Measurements from ENCODE around the gene JPH4. TPM values are rescaled to one million over a fixed set of nuclear protein-coding genes. Genes with fewer than 3 reads are reported as not detected.

The JPH4 gene
- total and polyA plus RNA-seq, 2 donors (not counting 3 experiments of a cell fraction or from before 2014, with no cell fraction given): 0.06 TPM; not detected in 1

DNA sequence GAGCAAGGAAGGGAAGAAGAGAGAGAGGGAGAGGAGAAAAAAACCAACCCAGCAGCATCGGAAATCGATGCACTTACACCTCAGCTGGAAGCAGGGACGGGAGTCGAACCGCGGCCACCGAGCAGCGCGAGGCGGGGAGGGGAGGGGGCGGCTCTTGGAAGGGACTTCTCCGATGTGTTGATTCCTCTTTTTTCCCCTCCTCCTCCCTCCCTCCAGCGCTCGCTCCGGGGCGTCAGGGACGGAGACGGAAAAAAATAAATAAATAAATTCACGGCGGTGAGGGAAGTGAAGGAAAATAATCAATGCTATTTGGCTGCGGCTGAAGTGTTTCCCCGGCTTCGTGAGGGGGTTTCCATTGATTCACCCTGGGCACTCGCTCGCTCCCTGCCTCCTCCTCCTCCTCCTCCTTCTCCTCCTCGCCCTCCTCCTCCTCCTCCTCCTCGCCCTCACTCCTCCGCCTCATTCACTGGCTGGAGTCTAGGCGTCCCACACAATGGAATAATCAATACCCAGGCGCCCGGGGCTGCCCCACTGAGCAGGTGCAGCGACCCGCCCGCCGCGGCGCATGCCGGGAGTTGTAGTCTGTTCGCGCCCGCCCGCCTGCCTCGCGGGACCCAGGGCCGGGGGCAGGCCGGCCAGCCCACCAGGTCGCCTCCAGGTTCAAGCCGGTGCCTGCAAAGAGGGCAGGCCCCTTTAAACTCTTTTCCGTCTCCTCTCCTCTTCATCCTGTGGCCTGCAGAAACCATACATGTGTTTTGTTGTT is 27.1 kb downstream of the JPH4 start, which contains the start of gene ZFHX2:
ZFHX2 (minus strand) TSS at position 500 of the 763 bp plus-strand sequence. CDS start 16,440 bp downstream, outside the sequence.
- no peaks in the 10 kb centered on the region for H3K9me3 ChIP-seq (replicated peaks; ENCODE audit: control insufficient read depth, insufficient read depth, low read length)
- H4K20me1 ChIP-seq (replicated peaks; ENCODE audit: control insufficient read depth, extremely low read depth, insufficient read depth, low read length): no peaks in the 10 kb centered on the region
- H3K9ac ChIP-seq (replicated peaks; ENCODE audit: extremely low read depth, insufficient read depth, low read length): peak within 1 kb of the TSS; percentile 12
- ChIA-PET CTCF (interaction anchor here (0.7 to 1.5 kb wide), 6 partner anchors 8 to 81 kb away, joined by 3 to 4 read pairs (median 3); no protein-coding TSS in a partner anchor), POLR2A (interaction anchor here (0.7 kb wide), 1 partner anchor 16 kb away, joined by 5 read pairs; no protein-coding TSS in a partner anchor)
- H3K27ac ChIP-seq (ENCODE audit: insufficient read depth, low read depth, low read length): no peak within 1 kb of the TSS
- TF ChIP-seq, protein P1, sequence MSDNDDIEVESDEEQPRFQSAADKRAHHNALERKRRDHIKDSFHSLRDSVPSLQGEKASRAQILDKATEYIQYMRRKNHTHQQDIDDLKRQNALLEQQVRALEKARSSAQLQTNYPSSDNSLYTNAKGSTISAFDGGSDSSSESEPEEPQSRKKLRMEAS (IDR thresholded peaks at IDR 0.05; ENCODE audit: insufficient read depth, insufficient read length): no peak
- TF ChIP-seq EZH2 (IDR thresholded peaks at IDR 0.05; ENCODE audit: borderline replicate concordance, low read depth, low read length, severe bottlenecking): no peak
- TF ChIP-seq, protein P2, sequence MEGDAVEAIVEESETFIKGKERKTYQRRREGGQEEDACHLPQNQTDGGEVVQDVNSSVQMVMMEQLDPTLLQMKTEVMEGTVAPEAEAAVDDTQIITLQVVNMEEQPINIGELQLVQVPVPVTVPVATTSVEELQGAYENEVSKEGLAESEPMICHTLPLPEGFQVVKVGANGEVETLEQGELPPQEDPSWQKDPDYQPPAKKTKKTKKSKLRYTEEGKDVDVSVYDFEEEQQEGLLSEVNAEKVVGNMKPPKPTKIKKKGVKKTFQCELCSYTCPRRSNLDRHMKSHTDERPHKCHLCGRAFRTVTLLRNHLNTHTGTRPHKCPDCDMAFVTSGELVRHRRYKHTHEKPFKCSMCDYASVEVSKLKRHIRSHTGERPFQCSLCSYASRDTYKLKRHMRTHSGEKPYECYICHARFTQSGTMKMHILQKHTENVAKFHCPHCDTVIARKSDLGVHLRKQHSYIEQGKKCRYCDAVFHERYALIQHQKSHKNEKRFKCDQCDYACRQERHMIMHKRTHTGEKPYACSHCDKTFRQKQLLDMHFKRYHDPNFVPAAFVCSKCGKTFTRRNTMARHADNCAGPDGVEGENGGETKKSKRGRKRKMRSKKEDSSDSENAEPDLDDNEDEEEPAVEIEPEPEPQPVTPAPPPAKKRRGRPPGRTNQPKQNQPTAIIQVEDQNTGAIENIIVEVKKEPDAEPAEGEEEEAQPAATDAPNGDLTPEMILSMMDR (IDR thresholded peaks at IDR 0.05; ENCODE audit: extremely low read depth in 1 of 2, insufficient read depth in 1 of 2, low read depth in 1 of 2, low read length in 2 of 2): no peak
- BruUV-seq (replicated peaks): no TSS peak
- dilution Hi-C loops (cut with MboI; ENCODE audit: extremely low pct_ligation_motif_present, low sequenced_read_pairs): no loop called here
- no peaks in the 10 kb centered on the region for H3K36me3 ChIP-seq (ENCODE audit: control insufficient read depth in 2 of 2, extremely low read depth in 1 of 2, insufficient read depth in 2 of 2, low read length in 2 of 2)
- DNase-seq (ENCODE audit: low read depth, low spot score) (peak; percentile 70), FAIRE-seq (peak; percentile 64)
- H3K9me1 ChIP-seq (replicated peaks; ENCODE audit: control insufficient read depth, extremely low read depth, insufficient read depth, low read length): no peaks in the 10 kb centered on the region
- peak within 1 kb of the TSS; percentile 47 to 84 (median 77) for H3K4me3 ChIP-seq (replicated peaks in 1 of 3; ENCODE audit: insufficient read depth in 1 of 3, low read depth in 1 of 3, low read length in 3 of 3)
- peak within 1 kb of the TSS; percentile 97 for H2AFZ ChIP-seq (ENCODE audit: low read depth, low read length)
- H3K79me2 ChIP-seq (ENCODE audit: control insufficient read depth, insufficient read depth, low read length): peaks cover 2% of the 10 kb centered on the region
- H3K4me2 ChIP-seq (ENCODE audit: insufficient read depth, low read length): peak within 1 kb of the TSS; percentile 87
- intact Hi-C loops (cut with micrococcal nuclease): no loop called here
- peaks cover 23 to 25% of the 10 kb centered on the region in 2 experiments for H3K27me3 ChIP-seq (ENCODE audit: control insufficient read depth in 2 of 2, insufficient read depth in 2 of 2, low read length in 2 of 2)
- peaks cover 12% of the 10 kb centered on the region for H3K4me1 ChIP-seq (ENCODE audit: control insufficient read depth, extremely low read depth, insufficient read depth, low read length)
